ENCODE measurements around the gene ADPRS.

DNA sequence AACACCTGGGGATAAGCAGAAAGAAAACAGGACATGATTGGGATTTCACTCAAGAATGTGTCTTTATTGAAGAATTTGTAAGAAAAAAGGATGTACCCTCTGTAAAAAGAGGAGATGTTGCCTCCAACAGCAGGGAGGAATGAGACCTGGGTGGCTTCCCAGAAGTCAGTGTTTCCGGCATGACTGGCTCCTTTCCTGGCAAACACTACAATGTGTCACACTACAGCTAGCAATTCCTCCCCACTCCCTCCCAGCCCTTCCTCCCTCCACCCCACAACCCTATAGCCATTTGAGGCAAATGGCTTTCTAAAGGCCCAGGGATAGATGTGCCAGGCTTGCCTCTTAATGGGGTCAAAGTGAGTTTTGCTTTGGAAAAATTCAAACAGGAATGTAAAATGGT is 47.8 kb downstream of the ADPRS start:
- TF ChIP-seq ZNF239 (tag by site-specific recombination; IDR thresholded peaks at IDR 0.05) (no peak), SETDB1 (IDR thresholded peaks at IDR 0.05; ENCODE audit: insufficient read length, low read length) (no peak), ZNF433 (tag by site-specific recombination; IDR thresholded peaks at IDR 0.05; ENCODE audit: low read depth) (no peak), TCF7L2 (IDR thresholded peaks at IDR 0.05; ENCODE audit: borderline replicate concordance, low read depth, low read length) (no peak), ZNF701 (tag by site-specific recombination; IDR thresholded peaks at IDR 0.05) (no peak), YY1 (tag by site-specific recombination; IDR thresholded peaks at IDR 0.05) (no peak), FEZF1 (tag by site-specific recombination; IDR thresholded peaks at IDR 0.05) (no peak), ZNF423 (tag by site-specific recombination; IDR thresholded peaks at IDR 0.05) (no peak)
- TF ChIP-seq, protein P1, sequence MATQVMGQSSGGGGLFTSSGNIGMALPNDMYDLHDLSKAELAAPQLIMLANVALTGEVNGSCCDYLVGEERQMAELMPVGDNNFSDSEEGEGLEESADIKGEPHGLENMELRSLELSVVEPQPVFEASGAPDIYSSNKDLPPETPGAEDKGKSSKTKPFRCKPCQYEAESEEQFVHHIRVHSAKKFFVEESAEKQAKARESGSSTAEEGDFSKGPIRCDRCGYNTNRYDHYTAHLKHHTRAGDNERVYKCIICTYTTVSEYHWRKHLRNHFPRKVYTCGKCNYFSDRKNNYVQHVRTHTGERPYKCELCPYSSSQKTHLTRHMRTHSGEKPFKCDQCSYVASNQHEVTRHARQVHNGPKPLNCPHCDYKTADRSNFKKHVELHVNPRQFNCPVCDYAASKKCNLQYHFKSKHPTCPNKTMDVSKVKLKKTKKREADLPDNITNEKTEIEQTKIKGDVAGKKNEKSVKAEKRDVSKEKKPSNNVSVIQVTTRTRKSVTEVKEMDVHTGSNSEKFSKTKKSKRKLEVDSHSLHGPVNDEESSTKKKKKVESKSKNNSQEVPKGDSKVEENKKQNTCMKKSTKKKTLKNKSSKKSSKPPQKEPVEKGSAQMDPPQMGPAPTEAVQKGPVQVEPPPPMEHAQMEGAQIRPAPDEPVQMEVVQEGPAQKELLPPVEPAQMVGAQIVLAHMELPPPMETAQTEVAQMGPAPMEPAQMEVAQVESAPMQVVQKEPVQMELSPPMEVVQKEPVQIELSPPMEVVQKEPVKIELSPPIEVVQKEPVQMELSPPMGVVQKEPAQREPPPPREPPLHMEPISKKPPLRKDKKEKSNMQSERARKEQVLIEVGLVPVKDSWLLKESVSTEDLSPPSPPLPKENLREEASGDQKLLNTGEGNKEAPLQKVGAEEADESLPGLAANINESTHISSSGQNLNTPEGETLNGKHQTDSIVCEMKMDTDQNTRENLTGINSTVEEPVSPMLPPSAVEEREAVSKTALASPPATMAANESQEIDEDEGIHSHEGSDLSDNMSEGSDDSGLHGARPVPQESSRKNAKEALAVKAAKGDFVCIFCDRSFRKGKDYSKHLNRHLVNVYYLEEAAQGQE (tag by site-specific recombination; IDR thresholded peaks at IDR 0.05) = no peak
- TF ChIP-seq, protein P2, sequence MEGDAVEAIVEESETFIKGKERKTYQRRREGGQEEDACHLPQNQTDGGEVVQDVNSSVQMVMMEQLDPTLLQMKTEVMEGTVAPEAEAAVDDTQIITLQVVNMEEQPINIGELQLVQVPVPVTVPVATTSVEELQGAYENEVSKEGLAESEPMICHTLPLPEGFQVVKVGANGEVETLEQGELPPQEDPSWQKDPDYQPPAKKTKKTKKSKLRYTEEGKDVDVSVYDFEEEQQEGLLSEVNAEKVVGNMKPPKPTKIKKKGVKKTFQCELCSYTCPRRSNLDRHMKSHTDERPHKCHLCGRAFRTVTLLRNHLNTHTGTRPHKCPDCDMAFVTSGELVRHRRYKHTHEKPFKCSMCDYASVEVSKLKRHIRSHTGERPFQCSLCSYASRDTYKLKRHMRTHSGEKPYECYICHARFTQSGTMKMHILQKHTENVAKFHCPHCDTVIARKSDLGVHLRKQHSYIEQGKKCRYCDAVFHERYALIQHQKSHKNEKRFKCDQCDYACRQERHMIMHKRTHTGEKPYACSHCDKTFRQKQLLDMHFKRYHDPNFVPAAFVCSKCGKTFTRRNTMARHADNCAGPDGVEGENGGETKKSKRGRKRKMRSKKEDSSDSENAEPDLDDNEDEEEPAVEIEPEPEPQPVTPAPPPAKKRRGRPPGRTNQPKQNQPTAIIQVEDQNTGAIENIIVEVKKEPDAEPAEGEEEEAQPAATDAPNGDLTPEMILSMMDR (tag by site-specific recombination; IDR thresholded peaks at IDR 0.05) = no peak
- TF ChIP-seq, protein P3, sequence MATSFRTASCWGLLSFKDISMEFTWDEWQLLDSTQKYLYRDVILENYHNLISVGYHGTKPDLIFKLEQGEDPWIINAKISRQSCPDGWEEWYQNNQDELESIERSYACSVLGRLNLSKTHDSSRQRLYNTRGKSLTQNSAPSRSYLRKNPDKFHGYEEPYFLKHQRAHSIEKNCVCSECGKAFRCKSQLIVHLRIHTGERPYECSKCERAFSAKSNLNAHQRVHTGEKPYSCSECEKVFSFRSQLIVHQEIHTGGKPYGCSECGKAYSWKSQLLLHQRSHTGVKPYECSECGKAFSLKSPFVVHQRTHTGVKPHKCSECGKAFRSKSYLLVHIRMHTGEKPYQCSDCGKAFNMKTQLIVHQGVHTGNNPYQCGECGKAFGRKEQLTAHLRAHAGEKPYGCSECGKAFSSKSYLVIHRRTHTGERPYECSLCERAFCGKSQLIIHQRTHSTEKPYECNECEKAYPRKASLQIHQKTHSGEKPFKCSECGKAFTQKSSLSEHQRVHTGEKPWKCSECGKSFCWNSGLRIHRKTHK (tag by site-specific recombination; IDR thresholded peaks at IDR 0.05) = no peak
- TF ChIP-seq, protein P4, sequence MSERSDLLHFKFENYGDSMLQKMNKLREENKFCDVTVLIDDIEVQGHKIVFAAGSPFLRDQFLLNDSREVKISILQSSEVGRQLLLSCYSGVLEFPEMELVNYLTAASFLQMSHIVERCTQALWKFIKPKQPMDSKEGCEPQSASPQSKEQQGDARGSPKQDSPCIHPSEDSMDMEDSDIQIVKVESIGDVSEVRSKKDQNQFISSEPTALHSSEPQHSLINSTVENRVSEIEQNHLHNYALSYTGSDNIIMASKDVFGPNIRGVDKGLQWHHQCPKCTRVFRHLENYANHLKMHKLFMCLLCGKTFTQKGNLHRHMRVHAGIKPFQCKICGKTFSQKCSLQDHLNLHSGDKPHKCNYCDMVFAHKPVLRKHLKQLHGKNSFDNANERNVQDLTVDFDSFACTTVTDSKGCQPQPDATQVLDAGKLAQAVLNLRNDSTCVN (tag by site-specific recombination; optimal IDR thresholded peaks at IDR 0.05) = no peak

Data from HEK293 (cell line).